Activated naive CD4-positive, alpha-beta T cell treated with anti-CD3 and anti-CD28 coated beads for 36 hours (primary cell): ENCODE measurements around the gene CUTA. TPM values are rescaled to one million over a fixed set of nuclear protein-coding genes. Genes with fewer than 3 reads are reported as not detected.
"Not testable (repeated sequence)": the region's sequence is repeated elsewhere in the genome, so short reads cannot be mapped to it uniquely, and the experiment has no call there.

ENCODE experiments used
- CTCF ChIA-PET: fragments of 350-600 bp; sonication (Branson Sonifier 250); formaldehyde crosslinking; loops from one replicate; lab custom pipeline; 2021; ENCODE audit warnings: antibody characterized with exemption; lab: Charles Lee
- DNase-seq: peaks from one replicate; pipeline ENCODE4 v3.0.0-alpha.2; 2020
- H3K27ac Mint-ChIP-seq: one replicate; pipeline ENCODE4 v1.8.0; 2021; ENCODE audit warnings: mild to moderate bottlenecking, mixed read lengths
- H3K27me3 Mint-ChIP-seq: one replicate; pipeline ENCODE4 v1.8.0; 2021; ENCODE audit warnings: low read depth, mixed read lengths
- H3K36me3 Mint-ChIP-seq: one replicate; pipeline ENCODE4 v1.8.0; 2021; ENCODE audit warnings: low read depth, mixed read lengths
- H3K4me1 Mint-ChIP-seq: one replicate; pipeline ENCODE4 v1.8.0; 2021; ENCODE audit warnings: low read depth, mixed read lengths
- H3K4me3 Mint-ChIP-seq: one replicate; pipeline ENCODE4 v1.8.0; 2021; ENCODE audit warnings: mild to moderate bottlenecking, moderate library complexity, mixed read lengths
- H3K9me3 Mint-ChIP-seq: one replicate; pipeline ENCODE4 v1.8.0; 2021; ENCODE audit warnings: mixed read lengths
- intact Hi-C: fragments of 100-400 bp; cut with micrococcal nuclease; formaldehyde crosslinking; loops from one replicate; pipeline ENCODE4 v1.15.1; 2023
- total RNA-seq, 2 experiments: library from RNA; stranded (reverse); gene quantifications; one replicate each; pipeline ENCODE4 v1.2.3, GENCODE V29; 2021

CUTA gene
- total RNA-seq, 2 experiments from 2014 or later: 163 to 181 TPM

DNA sequence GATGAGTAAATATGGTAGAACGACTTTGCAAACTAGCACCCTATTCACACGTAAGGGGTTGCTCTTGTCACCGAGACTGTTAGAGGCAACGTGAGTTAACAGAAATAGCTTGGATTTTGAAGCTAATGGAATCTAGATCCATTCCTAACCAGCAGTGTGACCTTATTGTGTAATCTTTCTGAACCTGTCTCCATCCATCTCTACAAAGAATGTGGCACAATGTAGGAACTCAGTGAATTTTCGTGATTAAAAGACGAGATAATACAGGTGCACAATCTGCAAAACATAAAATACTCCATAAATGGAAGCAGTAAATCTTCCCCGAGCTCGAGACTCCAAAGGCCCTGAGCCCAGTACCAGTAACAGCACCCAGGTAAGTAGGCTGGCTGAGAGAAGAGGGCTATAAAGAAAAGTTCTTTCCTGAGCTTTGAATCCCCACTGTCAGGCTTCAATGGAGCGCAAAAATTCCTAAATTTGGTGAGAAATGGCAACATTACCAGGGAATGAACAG is 27.1 kb downstream of the CUTA start:
- Mint-ChIP-seq H3K36me3 (peaks cover 22% of the 10 kb centered on the region), H3K4me3 (peak overlapping the region; percentile 82), H3K9me3 (no peaks in the 10 kb centered on the region), H3K27ac (peak overlapping the region; percentile 97), H3K27me3 (no peaks in the 10 kb centered on the region), H3K4me1 (peaks cover 37% of the 10 kb centered on the region)
- intact Hi-C loops: loop anchor here (1.0 to 5.0 kb wide), 12 partner anchors 19 to 320 kb away; partner anchors contain the start of genes BAK1, CUTA, RING1 and RPS18
- no peak for DNase-seq
- CTCF ChIA-PET: interaction anchor here (0.6 to 1.7 kb wide), 20 partner anchors 10 to 311 kb away, joined by 3 to 18 read pairs (median 3); partner anchors contain the start of gene CUTA

DNA sequence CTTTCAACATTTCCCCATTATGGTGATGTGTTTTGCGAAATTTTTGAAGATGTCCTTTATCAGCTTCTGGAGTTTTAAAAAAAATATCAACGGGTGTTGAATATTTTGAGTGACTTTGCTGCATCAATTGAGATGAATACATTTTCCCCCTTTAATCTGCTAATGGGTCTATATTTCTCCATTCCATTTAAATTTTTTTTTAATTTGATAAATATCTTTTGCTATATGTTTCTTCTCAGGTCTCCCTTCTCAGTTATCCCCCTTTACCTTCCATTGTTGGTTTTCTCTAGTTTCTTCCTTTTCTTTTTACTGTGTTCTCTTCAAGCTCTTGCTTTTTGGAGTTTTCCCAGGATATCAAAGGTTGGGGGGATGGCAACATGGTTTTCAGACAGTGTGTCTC is 27.7 kb downstream of the CUTA start:
- intact Hi-C loops: loop anchor here (2.0 to 5.0 kb wide), 2 partner anchors 183 to 191 kb away; partner anchors contain the start of genes BAK1 and RING1
- Mint-ChIP-seq H3K4me1 (peaks cover 33% of the 10 kb centered on the region), H3K27ac (peak overlapping the region; percentile 97), H3K4me3 (peak overlapping the region; percentile 82), H3K9me3 (no peaks in the 10 kb centered on the region), H3K36me3 (peaks cover 21% of the 10 kb centered on the region), H3K27me3 (no peaks in the 10 kb centered on the region)
- CTCF ChIA-PET: interaction anchor here (0.9 to 1.7 kb wide), 11 partner anchors 11 to 189 kb away, joined by 3 to 18 read pairs (median 5); partner anchors contain the start of gene CUTA
- no peak for DNase-seq

DNA sequence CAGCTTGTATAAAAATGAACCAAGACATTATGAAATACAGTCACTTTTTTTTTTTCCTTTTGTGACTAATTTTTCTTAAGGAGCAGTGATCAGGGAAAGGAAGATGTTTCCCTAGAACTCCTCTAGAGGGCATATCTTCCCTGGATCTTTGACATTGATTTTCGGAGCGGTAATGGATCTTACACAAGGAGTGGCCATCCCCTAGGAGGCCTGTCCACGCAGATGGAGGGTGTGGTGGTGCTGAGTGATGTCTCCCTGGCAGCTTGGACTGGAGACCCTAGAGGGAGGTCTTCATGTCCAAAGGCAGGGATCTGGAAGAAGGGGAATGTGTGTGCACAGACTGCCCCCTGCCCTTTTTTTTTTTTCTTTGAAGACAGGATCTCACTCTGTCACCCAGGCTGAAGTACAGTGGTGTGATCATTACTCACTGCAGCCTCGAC is 33.3 kb downstream of the CUTA start:
- CTCF ChIA-PET: interaction anchor here (0.6 kb wide), 1 partner anchor 57 kb away, joined by 3 read pairs; no protein-coding TSS in a partner anchor
- Mint-ChIP-seq H3K4me1 (no peaks in the 10 kb centered on the region), H3K9me3 (no peaks in the 10 kb centered on the region), H3K27me3 (no peaks in the 10 kb centered on the region), H3K27ac (no peak overlapping the region), H3K4me3 (no peak overlapping the region), H3K36me3 (no peaks in the 10 kb centered on the region)
- intact Hi-C loops: no loop called here
- DNase-seq: no peak

DNA sequence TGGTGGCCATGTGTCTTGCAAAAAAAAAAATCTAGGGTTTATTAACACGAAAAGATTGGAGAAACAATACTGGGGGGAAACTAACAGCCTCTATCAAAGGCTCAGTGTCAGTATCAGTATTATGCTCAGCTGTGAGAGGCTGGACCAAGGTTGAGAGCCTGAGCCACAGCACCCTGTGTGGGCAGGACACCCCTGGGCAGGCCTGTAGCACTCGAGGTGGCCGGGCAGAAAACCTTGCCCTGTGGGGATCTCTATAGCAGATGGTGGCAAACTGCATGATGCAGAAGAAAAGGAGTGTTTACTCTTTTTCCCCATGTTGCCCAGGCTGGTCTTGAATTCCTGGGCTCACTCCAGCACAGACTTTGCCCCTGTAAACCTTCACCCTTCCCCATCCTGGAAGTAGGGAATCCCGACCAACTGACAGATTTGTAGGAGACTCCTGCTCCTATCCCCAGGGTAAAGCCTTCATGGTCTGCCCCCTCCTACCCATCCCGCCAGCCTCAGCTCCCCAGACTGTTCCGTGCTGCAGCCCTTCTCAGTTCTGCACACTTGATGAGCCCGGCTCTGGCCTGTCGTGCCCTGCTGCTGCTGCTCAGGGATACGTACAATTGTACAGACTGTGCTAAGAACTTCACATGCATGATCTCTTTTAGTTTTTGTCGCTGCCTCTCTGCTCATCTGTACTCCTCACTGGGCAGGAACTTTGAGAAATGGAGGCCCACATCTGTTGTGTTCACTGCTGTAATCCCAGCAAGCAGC is 34.3 kb downstream of the CUTA start:
- H3K36me3 Mint-ChIP-seq: no peaks in the 10 kb centered on the region

DNA sequence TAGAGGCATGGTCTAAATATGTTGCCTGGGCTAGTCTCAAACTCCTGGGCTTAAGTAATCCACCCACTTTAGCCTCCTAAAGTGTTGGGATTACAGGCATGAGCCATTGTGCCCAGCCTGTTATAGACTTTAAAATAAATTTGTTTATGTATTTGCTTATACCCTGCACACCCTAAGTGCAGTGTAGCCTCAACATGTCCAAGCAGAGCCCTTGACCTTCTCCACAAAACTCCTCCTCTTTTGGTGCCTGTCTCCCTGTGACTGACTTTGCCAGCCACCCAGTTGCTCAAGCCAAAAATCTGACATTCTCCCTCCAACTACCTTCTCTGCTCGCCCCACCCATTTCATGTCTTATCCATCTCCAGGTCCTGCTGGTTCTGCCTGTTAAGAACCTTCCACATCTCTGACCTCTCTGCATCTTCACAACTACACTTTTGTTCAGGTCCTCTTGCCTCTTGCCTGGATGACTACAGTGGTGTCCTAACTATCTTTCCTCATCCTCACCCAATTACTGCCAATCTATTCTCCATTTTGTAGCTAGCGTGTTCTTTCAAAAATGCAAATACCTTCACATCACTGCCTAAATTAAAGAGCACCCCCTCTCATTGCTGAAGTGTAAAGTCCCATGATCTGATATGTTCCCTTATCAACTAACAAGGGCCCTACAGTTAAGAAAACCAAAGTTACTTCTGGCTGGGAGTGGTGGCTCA is 37.5 kb downstream of the CUTA start:
- no peaks in the 10 kb centered on the region for H3K4me1 Mint-ChIP-seq
- intact Hi-C loops: no loop called here
- CTCF ChIA-PET: interaction anchor here (1.5 kb wide), 1 partner anchor 10 kb away, joined by 3 read pairs; no protein-coding TSS in a partner anchor
- H3K27ac Mint-ChIP-seq: no peak overlapping the region
- H3K4me3 Mint-ChIP-seq: no peak overlapping the region
- H3K9me3 Mint-ChIP-seq: no peaks in the 10 kb centered on the region
- no peaks in the 10 kb centered on the region for H3K27me3 Mint-ChIP-seq
- H3K36me3 Mint-ChIP-seq: no peaks in the 10 kb centered on the region
- no peak for DNase-seq

More for the DNA sequence above, 34.3 kb downstream of the CUTA start:
- CTCF ChIA-PET: interaction anchor here (0.6 to 0.7 kb wide), 2 partner anchors 11 to 72 kb away, joined by 4 to 6 read pairs; no protein-coding TSS in a partner anchor
- H3K4me3 Mint-ChIP-seq: no peak overlapping the region
- H3K4me1 Mint-ChIP-seq: no peaks in the 10 kb centered on the region
- H3K27me3 Mint-ChIP-seq: no peaks in the 10 kb centered on the region
- intact Hi-C loops: no loop called here
- no peaks in the 10 kb centered on the region for H3K9me3 Mint-ChIP-seq
- H3K27ac Mint-ChIP-seq: no peak overlapping the region
- no peak for DNase-seq

DNA sequence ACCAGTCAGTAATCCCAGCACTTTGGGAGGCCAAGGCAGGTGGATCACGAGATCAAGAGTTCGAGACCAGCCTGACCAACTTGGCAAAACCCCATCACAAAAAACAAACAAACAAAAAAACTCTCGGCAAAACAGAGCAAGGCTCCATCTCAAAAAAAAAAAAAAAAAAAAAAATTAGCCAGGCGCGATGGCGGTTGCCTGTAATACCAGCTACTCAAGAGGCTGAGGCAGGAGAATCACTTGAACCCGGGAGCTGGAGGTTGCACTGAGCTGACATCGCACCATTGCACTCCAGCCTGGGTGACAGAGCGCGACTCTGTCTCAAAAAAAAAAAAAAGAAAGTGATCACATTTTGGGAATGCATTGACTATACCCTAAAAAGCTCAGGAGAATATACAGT is 38.7 kb downstream of the CUTA start:
- H3K36me3 Mint-ChIP-seq, H3K4me1 Mint-ChIP-seq, intact Hi-C loops, H3K27me3 Mint-ChIP-seq, H3K27ac Mint-ChIP-seq, DNase-seq, H3K9me3 Mint-ChIP-seq, H3K4me3 Mint-ChIP-seq: not testable (repeated sequence)
- CTCF ChIA-PET: interaction anchor here (0.8 kb wide), 1 partner anchor 12 kb away, joined by 3 read pairs; no protein-coding TSS in a partner anchor

DNA sequence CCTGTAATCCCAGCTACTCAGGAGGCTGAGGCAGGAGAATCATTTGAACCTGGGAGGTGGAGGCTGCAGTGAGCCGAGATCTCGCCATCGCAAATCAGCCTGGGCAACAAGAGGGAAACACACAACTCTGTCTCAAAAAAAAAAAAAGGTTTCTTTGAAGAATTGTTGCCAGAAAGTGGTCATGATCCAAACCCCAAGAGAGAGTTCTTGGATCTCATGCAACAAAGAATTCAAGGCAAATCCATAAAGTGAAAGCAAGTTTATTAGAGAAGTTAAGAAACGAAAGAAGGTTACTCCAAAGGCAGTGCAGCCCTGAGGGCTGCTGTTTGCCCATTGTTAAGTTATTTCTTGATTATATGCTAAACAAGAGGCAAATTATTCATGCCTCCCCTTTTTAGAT is 40.7 kb downstream of the CUTA start:
- DNase-seq: no peak
- Mint-ChIP-seq H3K36me3 (no peaks in the 10 kb centered on the region), H3K27ac (no peak overlapping the region), H3K4me1 (peaks cover 2% of the 10 kb centered on the region), H3K27me3 (no peaks in the 10 kb centered on the region), H3K9me3 (no peaks in the 10 kb centered on the region), H3K4me3 (no peak overlapping the region)
- intact Hi-C loops: no loop called here
- CTCF ChIA-PET: no interaction called here

DNA sequence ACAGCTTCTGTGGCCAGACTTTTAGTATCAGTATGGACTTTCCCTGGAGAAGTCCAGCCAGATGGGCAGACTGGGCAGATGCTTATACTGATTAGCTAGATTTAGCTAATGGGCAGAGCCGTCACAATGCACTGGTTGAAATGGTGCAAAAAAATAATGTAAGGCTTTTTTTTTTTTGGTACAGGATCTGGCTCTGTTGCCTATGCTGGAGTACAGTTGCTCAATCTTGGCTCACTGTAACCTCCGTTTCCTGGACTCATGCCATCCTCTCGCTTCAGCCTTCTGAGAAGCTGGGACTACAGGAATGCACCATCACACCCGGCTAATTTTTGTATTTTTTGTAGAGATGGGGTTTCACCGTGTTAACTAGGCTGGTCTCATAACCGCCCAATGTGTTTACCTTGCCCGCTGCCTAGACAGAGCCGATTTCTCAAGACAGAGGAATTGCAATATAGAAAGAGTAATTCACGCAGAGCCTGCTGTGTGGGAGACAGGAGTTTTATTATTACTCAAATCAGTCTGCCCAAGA is 42.7 kb downstream of the CUTA start:
- CTCF ChIA-PET: no interaction called here

DNA sequence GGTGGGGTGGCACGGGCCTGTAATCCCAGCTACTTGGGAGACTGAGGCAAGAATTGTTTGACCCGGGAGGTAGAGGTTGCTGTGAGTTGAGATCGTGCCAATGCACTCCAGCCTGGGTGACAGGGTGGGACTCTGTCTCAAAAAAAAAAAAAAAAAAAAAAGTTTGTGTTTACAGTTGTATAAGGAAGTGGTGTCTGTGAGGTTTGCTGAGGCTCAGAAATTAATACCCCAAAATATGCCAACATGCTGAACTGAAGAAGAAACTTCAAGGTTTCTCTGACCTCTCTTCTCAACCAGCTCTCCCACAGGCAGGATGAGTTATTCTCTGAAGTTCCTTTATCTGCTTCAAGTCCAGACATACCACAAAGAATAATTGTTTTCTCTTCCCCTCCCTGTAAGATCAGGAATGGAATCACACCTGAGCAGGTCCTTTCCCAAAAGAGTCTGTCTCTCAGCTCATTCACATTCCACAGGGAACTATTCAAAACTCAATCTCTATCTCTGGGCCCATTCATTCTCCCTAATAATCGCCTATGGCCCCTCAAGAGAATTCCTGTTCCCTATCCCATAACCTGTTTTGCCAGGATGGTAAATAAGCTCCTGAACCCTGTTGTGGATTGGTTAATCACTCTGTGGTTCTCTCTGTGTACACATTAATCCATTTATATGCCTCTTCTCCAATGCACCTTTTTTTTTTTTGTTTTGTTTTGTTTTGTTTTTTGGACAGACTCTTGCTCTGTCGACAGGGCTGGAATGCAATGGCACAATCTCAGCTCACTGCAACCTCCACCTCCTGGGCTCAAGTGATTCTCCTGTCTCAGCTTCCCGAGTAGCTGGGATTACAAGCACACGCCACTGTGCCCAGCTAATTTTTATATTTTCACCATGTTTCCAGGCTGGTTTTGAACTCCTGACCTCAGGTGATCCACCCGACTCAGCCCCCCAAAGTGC is 43.7 kb downstream of the CUTA start:
- H3K9me3 Mint-ChIP-seq: no peaks in the 10 kb centered on the region
- H3K27me3 Mint-ChIP-seq: no peaks in the 10 kb centered on the region
- CTCF ChIA-PET: interaction anchor here (0.6 kb wide), 1 partner anchor 389 kb away, joined by 3 read pairs; no protein-coding TSS in a partner anchor
- no peaks in the 10 kb centered on the region for H3K36me3 Mint-ChIP-seq
- peaks cover 2% of the 10 kb centered on the region for H3K4me1 Mint-ChIP-seq
- intact Hi-C loops: no loop called here
- DNase-seq: no peak
- no peak overlapping the region for H3K27ac Mint-ChIP-seq
- no peak overlapping the region for H3K4me3 Mint-ChIP-seq

More for the DNA sequence above, 42.7 kb downstream of the CUTA start:
- intact Hi-C loops: no loop called here
- H3K36me3 Mint-ChIP-seq: no peaks in the 10 kb centered on the region
- H3K4me1 Mint-ChIP-seq: peaks cover 2% of the 10 kb centered on the region
- no peaks in the 10 kb centered on the region for H3K27me3 Mint-ChIP-seq
- no peak overlapping the region for H3K27ac Mint-ChIP-seq
- H3K9me3 Mint-ChIP-seq: no peaks in the 10 kb centered on the region
- no peak for DNase-seq
- H3K4me3 Mint-ChIP-seq: no peak overlapping the region

DNA sequence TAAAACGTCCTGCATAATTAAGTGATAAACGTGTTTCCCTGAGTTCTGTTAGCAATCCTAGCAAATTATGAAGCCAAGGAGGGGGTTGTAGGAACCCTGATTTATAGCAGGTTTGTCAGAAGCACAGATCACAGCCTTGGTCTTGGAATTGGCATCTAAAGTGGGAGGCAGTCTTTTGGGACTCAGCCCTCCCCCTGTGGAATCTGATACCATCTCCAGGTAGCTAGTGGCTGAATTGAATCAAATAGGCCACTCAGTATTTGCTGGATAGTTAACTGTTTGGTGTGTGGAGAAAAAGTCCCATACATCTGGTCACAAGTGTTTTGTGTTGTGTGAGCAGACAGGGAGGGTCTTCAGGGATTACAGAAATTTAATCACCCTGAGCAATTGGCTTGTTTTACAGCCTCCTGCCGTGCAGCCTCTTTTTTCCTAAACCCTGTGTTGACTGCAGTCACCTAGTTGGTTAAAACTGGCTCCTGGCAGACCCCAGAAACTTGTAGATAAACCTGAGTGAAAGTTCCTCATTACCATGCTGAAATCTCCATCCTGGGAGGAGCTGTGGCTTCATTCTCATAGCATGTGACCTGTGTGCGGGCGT is 45.3 kb downstream of the CUTA start:
- no peaks in the 10 kb centered on the region for H3K36me3 Mint-ChIP-seq
- intact Hi-C loops: no loop called here
- H3K27me3 Mint-ChIP-seq: no peaks in the 10 kb centered on the region
- DNase-seq: no peak
- H3K27ac Mint-ChIP-seq: no peak overlapping the region
- CTCF ChIA-PET: interaction anchor here (0.7 kb wide), 1 partner anchor 1229 kb away, joined by 3 read pairs; no protein-coding TSS in a partner anchor
- no peak overlapping the region for H3K4me3 Mint-ChIP-seq
- no peaks in the 10 kb centered on the region for H3K9me3 Mint-ChIP-seq
- H3K4me1 Mint-ChIP-seq: peaks cover 2% of the 10 kb centered on the region

DNA sequence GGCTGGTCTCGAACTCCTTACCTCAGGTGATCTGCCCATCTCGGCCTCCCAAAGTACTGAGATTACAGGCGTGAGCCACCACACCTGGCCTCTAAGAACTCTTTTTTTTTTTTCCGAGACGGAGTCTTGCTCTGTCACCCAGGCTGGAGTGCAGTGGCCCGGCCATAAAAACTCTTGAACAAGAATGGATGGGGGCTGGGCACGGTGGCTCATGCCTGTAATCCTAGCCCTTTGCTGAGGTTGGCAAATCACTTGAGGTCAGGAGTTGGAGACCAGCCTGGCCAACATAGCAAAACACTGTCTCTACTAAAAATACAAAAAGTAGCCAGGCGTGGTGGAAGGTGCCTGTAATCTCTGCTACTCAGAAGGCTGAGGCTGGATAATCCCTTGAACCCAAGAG is 46.0 kb downstream of the CUTA start:
- H3K36me3 Mint-ChIP-seq, H3K4me3 Mint-ChIP-seq, DNase-seq, H3K9me3 Mint-ChIP-seq, H3K4me1 Mint-ChIP-seq, intact Hi-C loops, H3K27ac Mint-ChIP-seq, H3K27me3 Mint-ChIP-seq: not testable (repeated sequence)
- CTCF ChIA-PET: interaction anchor here (0.7 kb wide), 1 partner anchor 1230 kb away, joined by 3 read pairs; no protein-coding TSS in a partner anchor
